Left lung (tissue), 10 donors: Measurements from ENCODE around the gene B4GALT1. TPM values are rescaled to one million over a fixed set of nuclear protein-coding genes. Genes with fewer than 3 reads are reported as not detected.

Source experiments
- ATAC-seq: fragments of 200-7000 bp; cut with Tn5 transposase; one replicate; pipeline ENCODE4 v1.9.1; 2020; ENCODE audit warnings: moderate library complexity
- DNase-seq, 4 donors: peaks; one replicate each; pipeline ENCODE4 v3.0.0-alpha.2; 2013 to 2020
- H3K27ac ChIP-seq, 2 donors: fragments of 200-600 bp; sonication (generic) in 1 of 2; one replicate each; pipeline versions ENCODE4 v1.5.0 to v1.8.0; 2020 to 2021
- H3K27me3 ChIP-seq, 2 donors: fragments of 200-600 bp; sonication (generic) in 1 of 2; one replicate each; pipeline versions ENCODE4 v1.5.0 to v1.8.0; 2020 to 2021
- H3K36me3 ChIP-seq, 2 donors: fragments of 200-600 bp; sonication (generic) in 1 of 2; one replicate each; pipeline versions ENCODE4 v1.5.0 to v1.8.0; 2020 to 2021
- H3K4me1 ChIP-seq, 2 donors: fragments of 200-600 bp; one replicate each; pipeline ENCODE4 v1.8.0; 2021
- H3K4me3 ChIP-seq, 2 donors: fragments of 200-600 bp; sonication (generic) in 1 of 2; one replicate each; pipeline versions ENCODE4 v1.5.0 to v1.8.0; 2020 to 2021; ENCODE audit warnings: mild to moderate bottlenecking in 1 of 2
- H3K9me3 ChIP-seq, 2 donors: fragments of 200-600 bp; sonication (generic) in 1 of 2; one replicate each; pipeline versions ENCODE4 v1.5.0 to v1.8.0; 2020 to 2021
- intact Hi-C, 2 donors: fragments of 100-400 bp; cut with DNase I; formaldehyde crosslinking; loops; one replicate each; pipeline versions ENCODE4 v1.11.2 to v1.14.2; 2022
- polyA plus RNA-seq, 6 donors: library from polyadenylated mRNA; unstranded; fragments of 120-200 nt; gene quantifications; one replicate each; pipeline ENCODE4 v1.2.1, GENCODE V29; 2013; ENCODE audit not compliant: insufficient read length in 6 of 6
- total RNA-seq, 2 donors: library from RNA; stranded (reverse); fragmentation: NEBNext Ultra II Directional; extraction: Animal tissue kit (Norgen Biotek cat#: 25700); gene quantifications; one replicate each; pipeline ENCODE4 v1.2.1, GENCODE V29; 2021
- TF ChIP-seq, protein P1 (sequence below), 2 donors: fragments of 200-600 bp; sonication (generic) in 1 of 2; IDR thresholded peaks; one replicate each; pipeline versions ENCODE4 v1.5.0 to v1.8.0; 2021; ENCODE audit warnings: antibody characterized with exemption in 2 of 2
- donor health status: DM: no; HTN: yes; CAD: no.
- donor health status: DM: no; HTN: no; CAD: no.

Gene B4GALT1
- total and polyA plus RNA-seq, 8 donors, result 58.8 to 107 (median 76.0) TPM

- Histone ChIP-seq H3K27me3 (no peaks in the 10 kb centered on the region), H3K9me3 (no peaks in the 10 kb centered on the region), H3K36me3 (no peaks in the 10 kb centered on the region), H3K4me1 (no peaks in the 10 kb centered on the region), H3K27ac (no peak overlapping the region), H3K4me3 (no peak overlapping the region)
- ATAC-seq (no peak), DNase-seq (no peak)
- TF ChIP-seq, protein P1, sequence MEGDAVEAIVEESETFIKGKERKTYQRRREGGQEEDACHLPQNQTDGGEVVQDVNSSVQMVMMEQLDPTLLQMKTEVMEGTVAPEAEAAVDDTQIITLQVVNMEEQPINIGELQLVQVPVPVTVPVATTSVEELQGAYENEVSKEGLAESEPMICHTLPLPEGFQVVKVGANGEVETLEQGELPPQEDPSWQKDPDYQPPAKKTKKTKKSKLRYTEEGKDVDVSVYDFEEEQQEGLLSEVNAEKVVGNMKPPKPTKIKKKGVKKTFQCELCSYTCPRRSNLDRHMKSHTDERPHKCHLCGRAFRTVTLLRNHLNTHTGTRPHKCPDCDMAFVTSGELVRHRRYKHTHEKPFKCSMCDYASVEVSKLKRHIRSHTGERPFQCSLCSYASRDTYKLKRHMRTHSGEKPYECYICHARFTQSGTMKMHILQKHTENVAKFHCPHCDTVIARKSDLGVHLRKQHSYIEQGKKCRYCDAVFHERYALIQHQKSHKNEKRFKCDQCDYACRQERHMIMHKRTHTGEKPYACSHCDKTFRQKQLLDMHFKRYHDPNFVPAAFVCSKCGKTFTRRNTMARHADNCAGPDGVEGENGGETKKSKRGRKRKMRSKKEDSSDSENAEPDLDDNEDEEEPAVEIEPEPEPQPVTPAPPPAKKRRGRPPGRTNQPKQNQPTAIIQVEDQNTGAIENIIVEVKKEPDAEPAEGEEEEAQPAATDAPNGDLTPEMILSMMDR (IDR thresholded peaks at IDR 0.05), result no peak
- intact Hi-C loops, result no loop called here
These were observed 42.3 kb upstream of the B4GALT1 start for GRCh38 chr9:33209394-33209793.

DNA sequence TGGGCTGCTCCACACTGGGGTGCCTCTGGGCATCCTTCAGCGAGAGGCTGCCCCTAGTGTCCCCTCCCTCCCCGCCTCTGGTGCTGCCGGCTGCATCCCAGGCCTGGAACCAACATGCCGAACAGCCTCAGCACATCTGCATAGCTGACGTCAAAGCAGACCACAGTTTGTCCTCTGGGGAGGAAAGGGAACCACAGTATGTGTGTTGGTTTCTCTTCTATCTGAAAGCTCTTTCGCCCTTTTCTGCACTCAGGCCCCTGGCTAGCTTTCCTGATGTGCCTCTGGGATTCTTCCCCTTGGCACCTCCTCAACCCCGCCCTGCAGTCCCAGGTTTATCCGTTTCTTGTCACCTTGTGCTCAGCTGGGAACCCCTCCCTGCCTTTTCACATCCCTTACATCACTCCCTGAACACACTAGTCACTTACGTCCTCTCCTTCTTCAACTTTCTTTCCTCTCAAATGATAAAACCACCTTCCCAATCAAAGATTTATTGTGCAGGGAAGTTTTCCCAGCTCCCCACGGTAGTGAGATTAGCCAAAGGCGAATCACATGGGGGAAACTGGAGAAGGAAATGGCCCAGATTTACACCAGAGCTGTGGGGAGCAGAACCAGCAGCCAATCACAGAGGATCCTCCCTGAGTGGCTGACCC is 35.5 kb upstream of the B4GALT1 start:
- no peak overlapping the region for H3K27ac ChIP-seq
- intact Hi-C loops, result no loop called here
- no peak overlapping the region for H3K4me3 ChIP-seq
- DNase-seq (no peak), ATAC-seq (peak; percentile 74)
- TF ChIP-seq, protein P1 (IDR thresholded peaks at IDR 0.05), result no peak
- no peaks in the 10 kb centered on the region for H3K27me3 ChIP-seq
- no peaks in the 10 kb centered on the region for H3K36me3 ChIP-seq
- H3K4me1 ChIP-seq, result peaks cover 0 to 4% of the 10 kb centered on the region in 2 donors
- H3K9me3 ChIP-seq, result no peaks in the 10 kb centered on the region

DNA sequence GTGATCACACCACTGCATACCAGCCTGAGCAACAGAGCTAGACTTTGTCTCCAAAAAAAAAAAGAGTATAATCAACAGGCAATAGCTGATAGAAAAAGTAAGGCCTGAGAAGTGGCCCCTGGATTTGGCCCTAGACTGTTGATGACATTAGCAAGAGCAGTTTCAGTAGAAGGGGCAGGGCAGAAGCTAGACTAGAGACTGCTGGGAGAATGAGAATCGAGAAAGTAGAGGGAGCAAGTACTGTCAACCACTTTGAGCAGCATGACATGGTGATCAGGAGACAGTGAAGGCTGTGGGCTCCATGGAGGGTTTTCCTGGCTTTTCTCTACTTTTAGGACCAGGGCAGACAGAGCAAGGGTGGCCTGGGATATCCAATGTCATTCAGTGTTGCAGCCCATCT is 34.9 kb upstream of the B4GALT1 start:
- TF ChIP-seq, protein P1 (IDR thresholded peaks at IDR 0.05), result no peak
- intact Hi-C loops, result no loop called here
- Histone ChIP-seq H3K4me1 (peaks cover 0 to 4% of the 10 kb centered on the region in 2 donors), H3K36me3 (no peaks in the 10 kb centered on the region), H3K27me3 (no peaks in the 10 kb centered on the region), H3K27ac (no peak overlapping the region), H3K9me3 (no peaks in the 10 kb centered on the region), H3K4me3 (no peak overlapping the region)
- DNase-seq (no peak), ATAC-seq (no peak)

DNA sequence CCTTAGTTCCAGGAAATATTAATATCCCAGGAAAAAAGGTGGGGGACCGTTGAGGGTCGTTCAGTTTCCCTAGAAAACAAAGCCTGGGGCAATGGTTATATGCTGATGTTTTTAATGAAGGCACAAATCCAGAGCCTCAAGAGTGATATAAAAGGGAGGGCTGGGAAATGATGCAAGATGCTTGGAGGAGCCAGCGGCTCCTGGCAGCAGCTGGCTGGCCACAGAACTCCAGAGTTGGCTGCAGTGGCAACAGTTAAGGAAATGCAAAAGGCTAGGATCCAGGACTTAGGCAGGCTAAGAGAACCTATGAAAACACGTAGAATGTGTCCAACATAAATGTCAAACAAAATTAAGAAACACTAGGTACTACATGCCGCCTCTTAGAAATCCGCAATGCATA is 31.0 kb upstream of the B4GALT1 start:
- DNase-seq (peak in 2 of 4 donors; percentile 49 to 75), ATAC-seq (peak; percentile 60)
- no peak overlapping the region for H3K4me3 ChIP-seq
- H3K4me1 ChIP-seq, result peaks cover 0 to 4% of the 10 kb centered on the region in 2 donors
- TF ChIP-seq, protein P1 (IDR thresholded peaks at IDR 0.05), result no peak
- intact Hi-C loops, result no loop called here
- H3K9me3 ChIP-seq, result no peaks in the 10 kb centered on the region
- no peaks in the 10 kb centered on the region for H3K27me3 ChIP-seq
- peak overlapping the region in 1 of 2 donors; percentile 29 for H3K27ac ChIP-seq
- H3K36me3 ChIP-seq, result no peaks in the 10 kb centered on the region

DNA sequence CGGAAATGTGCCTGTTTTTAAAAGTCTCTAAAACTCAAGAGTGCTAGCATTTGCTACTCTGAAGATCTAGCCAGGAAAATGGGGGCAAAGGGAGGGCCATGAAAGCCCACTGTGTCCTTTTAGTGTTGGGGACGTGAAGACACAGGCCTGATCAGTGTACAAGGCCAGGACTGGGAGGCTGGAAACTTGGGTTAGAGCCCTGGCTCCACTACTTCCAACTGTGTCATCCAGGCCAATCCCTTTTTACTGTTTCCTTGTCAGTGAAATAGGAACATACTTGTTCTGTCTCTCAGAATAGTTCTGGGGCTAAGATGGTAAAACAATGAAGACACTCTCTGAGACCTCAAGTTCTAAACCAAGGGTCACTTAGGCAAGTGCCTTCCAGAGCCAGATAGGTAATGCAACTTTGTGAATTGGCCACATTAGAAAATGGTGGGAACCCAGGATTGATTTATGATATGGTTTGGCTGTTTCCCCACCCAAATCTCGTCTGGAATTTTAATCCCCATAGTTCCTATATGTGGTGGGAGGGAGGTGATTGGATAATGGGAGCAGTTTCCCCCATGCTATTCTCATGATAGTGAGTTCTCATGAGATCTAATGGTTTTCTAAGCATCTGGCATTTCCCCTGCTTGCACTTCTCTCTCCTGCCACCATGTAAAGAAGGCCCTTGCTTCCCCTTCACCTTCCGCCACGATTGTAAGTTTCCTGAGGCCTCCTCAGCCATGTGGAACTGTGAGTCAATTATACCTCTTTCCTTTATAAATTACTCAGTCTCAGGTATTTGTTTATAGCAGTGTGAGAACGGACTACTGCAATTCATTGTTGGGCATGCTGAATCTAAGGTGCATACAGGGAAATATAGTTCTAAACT is 30.4 kb upstream of the B4GALT1 start:
- intact Hi-C loops, result no loop called here
- peaks cover 0 to 4% of the 10 kb centered on the region in 2 donors for H3K4me1 ChIP-seq
- ATAC-seq (peak; percentile 55), DNase-seq (no peak)
- no peaks in the 10 kb centered on the region for H3K36me3 ChIP-seq
- H3K9me3 ChIP-seq, result no peaks in the 10 kb centered on the region
- H3K27me3 ChIP-seq, result no peaks in the 10 kb centered on the region
- TF ChIP-seq, protein P1 (IDR thresholded peaks at IDR 0.05), result no peak
- no peak overlapping the region for H3K4me3 ChIP-seq
- H3K27ac ChIP-seq, result peak overlapping the region in 1 of 2 donors; percentile 29
